ENCODE results near the gene ZNF549. TPM values are rescaled to one million over a fixed set of nuclear protein-coding genes. Genes with fewer than 3 reads are reported as not detected.
A peak's percentile ranks its signal among the peaks of the same experiment; 100 is the strongest.

Gene ZNF549
- total RNA-seq, 2 experiments from 2014 or later, result 13.6 to 13.8 TPM

DNA sequence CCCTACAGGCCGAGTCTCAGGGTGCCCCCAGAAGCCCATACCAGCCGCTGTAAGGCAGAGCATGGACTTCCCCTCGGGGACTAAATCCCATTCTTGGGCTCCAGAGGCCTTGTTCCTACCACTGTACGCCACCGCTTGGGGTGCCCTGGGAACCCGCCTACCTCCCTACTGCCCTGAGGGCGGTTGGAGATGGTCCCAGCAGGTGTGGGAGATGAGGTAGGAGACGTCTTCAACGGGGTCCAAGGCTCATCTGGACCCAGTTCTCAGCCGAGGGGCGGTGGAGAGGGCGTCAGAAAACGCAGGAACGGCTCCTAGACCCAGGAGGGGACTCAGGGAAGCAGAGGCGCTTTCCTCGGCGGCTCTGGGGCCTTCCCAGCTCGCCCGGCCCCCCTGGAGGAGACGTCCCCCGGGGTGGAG is 56.0 kb downstream of the ZNF549 start:
- no peaks in the 10 kb centered on the region for H3K27me3 Mint-ChIP-seq
- H3K27ac Mint-ChIP-seq, result peak overlapping the region; percentile 90
- H3K4me1 Mint-ChIP-seq, result peaks cover 16% of the 10 kb centered on the region
- H3K36me3 Mint-ChIP-seq, result peaks cover 37% of the 10 kb centered on the region
- peaks cover 32% of the 10 kb centered on the region for H3K9me3 Mint-ChIP-seq
- H3K4me3 Mint-ChIP-seq, result peak overlapping the region; percentile 90
- DNase-seq, result no peak
- POLR2A ChIA-PET, result interaction anchor here (1.3 to 1.7 kb wide), 2 partner anchors 31 to 236 kb away, joined by 3 to 4 read pairs; partner anchors contain the start of gene ZNF134
- ATAC-seq (ENCODE audit: low read depth), result no peak

DNA sequence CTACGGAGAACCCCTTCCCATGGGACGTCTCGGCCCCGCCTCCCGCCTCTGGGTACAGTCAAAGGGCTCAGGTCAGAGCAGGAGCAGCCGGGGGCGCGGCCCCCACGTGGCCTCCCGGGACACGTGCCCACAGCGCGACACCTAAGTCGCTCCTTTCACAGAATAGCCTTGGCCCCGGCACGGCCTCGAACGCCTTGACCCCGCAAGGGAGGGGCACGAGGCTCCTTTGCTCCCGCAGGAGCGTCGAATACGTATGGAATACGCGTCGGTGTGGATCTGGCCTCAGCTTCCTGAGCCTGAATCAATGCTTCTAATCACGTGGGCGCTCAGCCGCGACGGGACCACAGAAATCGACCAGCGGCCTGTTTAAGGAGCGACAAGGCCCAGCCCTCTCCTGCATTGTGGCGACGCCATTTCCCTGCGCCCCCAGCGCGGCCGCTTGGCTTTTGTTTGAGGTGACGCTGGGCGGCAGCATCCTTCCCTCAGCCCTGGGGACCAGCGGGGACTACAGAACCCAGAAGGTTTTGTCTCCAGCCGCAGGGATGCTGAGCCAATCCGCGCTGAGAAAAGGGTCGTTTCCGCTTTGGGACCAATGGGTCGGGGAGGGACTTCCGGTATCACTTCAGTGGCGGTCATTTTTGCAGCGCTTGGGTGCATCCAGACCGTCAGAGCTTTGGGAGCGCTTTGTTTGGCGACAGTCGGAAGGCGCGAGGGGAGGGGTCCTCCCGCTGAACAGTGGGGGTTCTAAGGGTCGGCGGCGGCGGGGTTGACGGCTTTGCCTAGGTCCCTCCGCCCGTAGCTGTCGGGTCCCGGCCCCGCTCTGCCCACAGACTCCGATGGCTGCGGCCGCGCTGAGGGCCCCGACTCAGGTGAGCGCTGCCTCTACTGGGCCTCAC is 56.6 kb downstream of the ZNF549 start, which contains the start of gene ZIK1:
Gene ZIK1, plus strand, starts transcription at position 625 of the 896 bp plus-strand sequence. Its CDS starts 212 bp downstream, at position 837.
- H3K27me3 Mint-ChIP-seq, result no peaks in the 10 kb centered on the region
- H3K27ac Mint-ChIP-seq, result peak within 1 kb of the TSS; percentile 90
- peaks cover 35% of the 10 kb centered on the region for H3K9me3 Mint-ChIP-seq
- H3K4me1 Mint-ChIP-seq, result peaks cover 16% of the 10 kb centered on the region
- H3K36me3 Mint-ChIP-seq, result peaks cover 43% of the 10 kb centered on the region
- POLR2A ChIA-PET, result interaction anchor here (0.9 to 1.7 kb wide), 5 partner anchors 16 to 236 kb away, joined by 3 to 4 read pairs (median 3); partner anchors contain the start of genes ZNF134 and ZNF530
- peak; percentile 91 for ATAC-seq (ENCODE audit: low read depth)
- H3K4me3 Mint-ChIP-seq, result peak within 1 kb of the TSS; percentile 90
- DNase-seq, result peak; percentile 84

DNA sequence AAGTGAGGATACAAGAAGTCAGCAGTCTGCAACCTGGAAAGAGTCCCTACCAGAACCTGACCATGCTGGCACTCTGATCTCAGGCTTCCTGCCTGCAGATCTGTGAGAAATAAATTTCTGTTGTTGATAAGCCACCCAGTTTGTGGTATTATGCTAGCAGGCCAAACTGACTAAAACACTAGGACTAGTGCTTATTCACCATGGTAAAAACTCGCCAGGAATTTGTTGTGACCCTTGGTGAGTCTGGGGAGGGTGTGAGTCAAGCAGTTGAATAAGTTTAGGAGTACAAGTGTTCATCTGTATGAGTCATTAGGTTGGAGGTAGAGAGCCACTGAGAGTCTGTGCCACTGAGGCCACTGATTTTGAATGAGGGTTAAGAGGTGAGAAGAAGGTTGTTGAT is 60.4 kb downstream of the ZNF549 start:
- POLR2A ChIA-PET, result no interaction called here
- peaks cover 13% of the 10 kb centered on the region for H3K4me1 Mint-ChIP-seq
- H3K27me3 Mint-ChIP-seq, result no peaks in the 10 kb centered on the region
- peaks cover 45% of the 10 kb centered on the region for H3K9me3 Mint-ChIP-seq
- H3K27ac Mint-ChIP-seq, result no peak overlapping the region
- ATAC-seq (ENCODE audit: low read depth) (no peak), DNase-seq (no peak)
- H3K36me3 Mint-ChIP-seq, result peaks cover 77% of the 10 kb centered on the region
- H3K4me3 Mint-ChIP-seq, result no peak overlapping the region

DNA sequence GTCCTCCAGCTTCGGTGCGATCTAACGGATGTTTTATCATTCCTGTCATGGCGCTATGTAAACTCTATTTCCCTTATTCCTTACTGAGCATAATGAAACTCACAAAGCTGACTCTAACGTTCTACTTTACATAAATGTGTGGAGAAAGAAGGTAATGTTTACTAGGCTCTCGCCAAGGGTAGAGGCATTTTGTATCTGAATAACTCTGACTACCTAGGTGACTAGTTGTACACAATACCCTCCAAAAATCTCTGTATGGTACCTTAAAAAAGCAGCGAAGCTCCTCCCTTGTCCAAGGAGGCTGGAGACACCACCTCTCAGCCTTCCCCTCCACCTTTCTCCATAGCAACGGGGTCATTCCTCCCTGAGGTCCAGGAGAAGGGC is 72.2 kb downstream of the ZNF549 start:
- Mint-ChIP-seq H3K4me1 (peaks cover 18% of the 10 kb centered on the region), H3K36me3 (peaks cover 43% of the 10 kb centered on the region), H3K4me3 (peak overlapping the region; percentile 90), H3K9me3 (peaks cover 41% of the 10 kb centered on the region), H3K27ac (peak overlapping the region; percentile 89), H3K27me3 (no peaks in the 10 kb centered on the region)
- DNase-seq (no peak), ATAC-seq (ENCODE audit: low read depth) (peak; percentile 24)
- POLR2A ChIA-PET, result interaction anchor here (0.9 to 1.9 kb wide), 3 partner anchors 13 to 110 kb away, joined by 3 to 4 read pairs (median 3); partner anchors contain the start of genes ZIK1 and ZNF154

DNA sequence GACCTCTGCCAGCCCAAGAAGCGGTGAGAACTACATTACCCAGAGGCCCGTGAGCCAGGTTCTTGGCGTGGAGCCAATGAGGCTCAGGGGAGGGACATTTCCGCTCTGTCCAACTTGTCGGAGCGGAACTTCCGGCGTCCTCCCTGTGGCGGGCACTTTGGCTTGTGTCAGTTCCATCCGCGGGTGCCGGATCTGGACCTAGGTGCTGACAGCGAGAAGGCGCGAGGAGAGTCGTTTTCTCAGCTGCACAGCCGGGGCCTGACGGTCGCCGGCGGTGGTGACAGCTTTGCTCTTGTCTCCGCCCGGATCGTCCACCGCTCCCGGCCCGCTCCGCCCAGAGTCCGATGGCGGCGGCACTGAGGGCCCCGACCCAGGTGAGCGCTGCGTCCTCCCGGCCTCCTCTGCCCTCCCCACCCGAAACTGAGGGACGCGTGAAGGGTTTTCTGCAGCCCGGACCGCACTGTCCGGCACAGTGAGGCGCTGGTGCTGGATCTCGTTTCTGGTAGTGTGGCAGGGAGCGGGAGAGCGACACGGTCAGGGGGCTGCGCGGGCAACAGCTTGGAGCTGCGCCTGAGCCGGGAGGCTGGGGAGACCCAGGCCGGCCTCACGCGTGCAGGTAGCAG is 72.7 kb downstream of the ZNF549 start, which contains the start of gene ZNF530:
Gene ZNF530, plus strand, starts transcription at position 125 of the 623 bp plus-strand sequence. CDS start 4,461 bp downstream, outside the sequence.
- Mint-ChIP-seq H3K9me3 (peaks cover 45% of the 10 kb centered on the region), H3K27me3 (no peaks in the 10 kb centered on the region), H3K36me3 (peaks cover 48% of the 10 kb centered on the region), H3K4me3 (peak within 1 kb of the TSS; percentile 90), H3K4me1 (peaks cover 18% of the 10 kb centered on the region), H3K27ac (peak within 1 kb of the TSS; percentile 89)
- POLR2A ChIA-PET, result interaction anchor here (0.8 to 1.9 kb wide), 4 partner anchors 13 to 109 kb away, joined by 3 to 9 read pairs (median 4); partner anchors contain the start of genes ZIK1, ZNF134 and ZNF154
- ATAC-seq (ENCODE audit: low read depth), result peak; percentile 98
- DNase-seq, result peak; percentile 87

DNA sequence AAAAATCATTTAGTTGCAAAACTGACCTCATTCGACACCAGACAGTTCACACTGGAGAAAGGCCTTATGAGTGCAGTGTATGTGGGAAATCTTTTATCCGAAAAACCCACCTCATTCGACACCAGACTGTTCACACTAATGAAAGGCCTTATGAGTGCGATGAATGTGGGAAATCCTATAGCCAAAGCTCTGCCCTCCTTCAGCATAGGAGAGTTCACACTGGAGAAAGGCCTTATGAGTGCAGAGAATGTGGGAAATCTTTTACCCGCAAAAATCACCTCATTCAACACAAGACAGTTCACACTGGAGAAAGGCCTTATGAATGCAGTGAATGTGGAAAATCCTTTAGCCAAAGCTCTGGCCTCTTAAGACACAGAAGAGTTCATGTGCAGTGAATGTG is 79.8 kb downstream of the ZNF549 start:
- ATAC-seq (ENCODE audit: low read depth) (no peak), DNase-seq (no peak)
- Mint-ChIP-seq H3K27ac (no peak overlapping the region), H3K27me3 (no peaks in the 10 kb centered on the region), H3K36me3 (peaks cover 77% of the 10 kb centered on the region), H3K4me3 (no peak overlapping the region), H3K4me1 (peaks cover 3% of the 10 kb centered on the region), H3K9me3 (peaks cover 38% of the 10 kb centered on the region)
- POLR2A ChIA-PET, result interaction anchor here (1.1 kb wide), 1 partner anchor 12 kb away, joined by 4 read pairs; no protein-coding TSS in a partner anchor

Other genes with a start within 250 kb of the ZNF549 start
- gene ZNF460, start 246.9 kb upstream of the ZNF549 start, total RNA-seq, result 10 to 100 TPM; 58.2 to 67.1 TPM
- gene ZNF543, start 206.9 kb upstream of the ZNF549 start, total RNA-seq, result 10 to 100 TPM; 11.8 to 12.5 TPM
- 10 to 100 TPM; 15.3 to 15.4 TPM for gene ZNF304, start 176.1 kb upstream of the ZNF549 start, total RNA-seq
- gene TRAPPC2B, start 163.8 kb upstream of the ZNF549 start, total RNA-seq, result 10 to 100 TPM; 13.2 to 13.6 TPM
- 1 to 10 TPM; 6.7 to 7.8 TPM for gene ZNF547, start 163.8 kb upstream of the ZNF549 start, total RNA-seq
- 10 to 100 TPM; 50.2 to 55.0 TPM for gene ZNF548, start 137.5 kb upstream of the ZNF549 start, total RNA-seq
- 10 to 100 TPM; 19.0 to 24.9 TPM for gene ZNF17, start 116.2 kb upstream of the ZNF549 start, total RNA-seq
- 10 to 100 TPM; 14.7 to 17.9 TPM for gene ZNF749, start 92.0 kb upstream of the ZNF549 start, total RNA-seq
- gene VN1R1, start 70.2 kb upstream of the ZNF549 start, total RNA-seq, result under 1 TPM; 0.68 to 0.80 TPM
- gene ZNF772, start 49.8 kb upstream of the ZNF549 start, total RNA-seq, result 10 to 100 TPM; 13.7 to 13.8 TPM
- 10 to 100 TPM; 19.3 to 21.1 TPM for gene ZNF419, start 39.6 kb upstream of the ZNF549 start, total RNA-seq
- gene ZNF773, start 27.4 kb upstream of the ZNF549 start, total RNA-seq, result 10 to 100 TPM; 15.7 to 15.9 TPM
- 10 to 100 TPM; 27.7 to 27.9 TPM for gene ZNF550, start 32.5 kb downstream of the ZNF549 start, total RNA-seq
- gene ZNF416, start 51.6 kb downstream of the ZNF549 start, total RNA-seq, result 10 to 100 TPM in 1 of 2 experiments, 1 to 10 TPM in 1; 10.0 to 10.5 TPM
- gene ZIK1, start 56.8 kb downstream of the ZNF549 start, total RNA-seq, result 10 to 100 TPM; 17.9 TPM
- 10 to 100 TPM; 14.0 to 14.2 TPM for gene ZNF530, start 72.5 kb downstream of the ZNF549 start, total RNA-seq
- 10 to 100 TPM; 29.7 to 34.3 TPM for gene ZNF134, start 86.9 kb downstream of the ZNF549 start, total RNA-seq
- gene ZNF211, start 105.8 kb downstream of the ZNF549 start, total RNA-seq, result 10 to 100 TPM; 30.6 to 33.6 TPM
- gene ZSCAN4, start 141.6 kb downstream of the ZNF549 start, total RNA-seq, result not detected
- 10 to 100 TPM; 18.1 to 21.3 TPM for gene ZNF551, start 154.6 kb downstream of the ZNF549 start, total RNA-seq
- 10 to 100 TPM; 14.9 to 17.3 TPM for gene ZNF154, start 181.8 kb downstream of the ZNF549 start, total RNA-seq
- 10 to 100 TPM; 22.4 to 23.7 TPM for gene ZNF671, start 200.3 kb downstream of the ZNF549 start, total RNA-seq
- gene ZNF776, start 219.5 kb downstream of the ZNF549 start, total RNA-seq, result 10 to 100 TPM; 27.9 to 29.0 TPM
- gene ZNF586, start 242.3 kb downstream of the ZNF549 start, total RNA-seq, result 10 to 100 TPM; 29.0 to 29.2 TPM